CD14-positive monocyte (primary cell): ENCODE measurements around the gene PLEKHS1. TPM values are rescaled to one million over a fixed set of nuclear protein-coding genes. Genes with fewer than 3 reads are reported as not detected.

Source experiments
- DNase-seq, 3 donors: peaks; one replicate each; pipeline ENCODE4 v3.0.0-alpha.2; 2011 to 2022
- H2AFZ ChIP-seq: 2 replicates; pipeline ENCODE4 v1.6.0; 2012; ENCODE audit warnings: mild to moderate bottlenecking, low read depth, low read length, inconsistent platforms; ENCODE audit not compliant: insufficient read depth, poor library complexity, severe bottlenecking
- H3K27ac ChIP-seq, 2 donors: 1 replicate in 1 of 2; 2 replicates in 1 of 2; pipeline ENCODE4 v1.5.1; 2012 to 2013; ENCODE audit warnings: low read length in 2 of 2, control low read depth in 1 of 2, inconsistent platforms in 1 of 2, low read depth in 1 of 2, mild to moderate bottlenecking in 1 of 2
- H3K27me3 ChIP-seq, 2 donors: one replicate each; pipeline versions ENCODE4 v1.6.0 to v1.6.1; 2011 to 2013; ENCODE audit warnings: low read length in 2 of 2; ENCODE audit not compliant: control insufficient read depth in 2 of 2, insufficient read depth in 2 of 2
- H3K36me3 ChIP-seq, 2 donors: replicated peaks in 1 of 2; 1 replicate in 1 of 2; 2 replicates in 1 of 2; pipeline versions ENCODE4 v1.5.1 to v1.6.1; 2012 to 2013; ENCODE audit warnings: low read length in 2 of 2, control low read depth in 1 of 2, inconsistent platforms in 1 of 2, mild to moderate bottlenecking in 1 of 2; ENCODE audit not compliant: insufficient read depth in 2 of 2, control insufficient read depth in 1 of 2
- H3K4me1 ChIP-seq, 2 donors: 1 replicate in 1 of 2; 2 replicates in 1 of 2; pipeline versions ENCODE4 v1.5.1 to v1.6.1; 2012 to 2013; ENCODE audit warnings: low read length in 2 of 2, control low read depth in 1 of 2, inconsistent platforms in 1 of 2, mild to moderate bottlenecking in 1 of 2, moderate library complexity in 1 of 2; ENCODE audit not compliant: insufficient read depth in 2 of 2, control insufficient read depth in 1 of 2
- H3K4me2 ChIP-seq: replicated peaks from 2 replicates; pipeline ENCODE3; 2012; ENCODE audit warnings: low read length, moderate library complexity, mild to moderate bottlenecking; ENCODE audit not compliant: poor library complexity, severe bottlenecking; ENCODE audit errors: extremely low read depth
- H3K4me3 ChIP-seq, 3 experiments: fragments of 200-600 bp in 1 of 3; sonication (generic) in 1 of 3; replicated peaks in 1 of 3; 1 replicate in 2 of 3; 2 replicates in 1 of 3; pipeline ENCODE4 v1.5.1; 2011 to 2013; ENCODE audit warnings: low read length in 3 of 3, mild to moderate bottlenecking in 3 of 3, control low read depth in 2 of 3, low read depth in 2 of 3, inconsistent platforms in 1 of 3, moderate library complexity in 1 of 3
- H3K79me2 ChIP-seq: 2 replicates; pipeline ENCODE4 v1.6.0; 2012; ENCODE audit warnings: mild to moderate bottlenecking, control low read depth, inconsistent platforms, low read length, moderate library complexity; ENCODE audit not compliant: insufficient read depth
- H3K9ac ChIP-seq: 2 replicates; pipeline ENCODE4 v1.6.0; 2017; ENCODE audit warnings: low read length, mild to moderate bottlenecking; ENCODE audit not compliant: insufficient read depth, poor library complexity, severe bottlenecking
- H3K9me3 ChIP-seq, 2 donors: replicated peaks in 1 of 2; 1 replicate in 1 of 2; 2 replicates in 1 of 2; pipeline versions ENCODE4 v1.5.1 to v1.6.1; 2012 to 2013; ENCODE audit warnings: low read length in 2 of 2, control low read depth in 1 of 2; ENCODE audit not compliant: control insufficient read depth in 1 of 2, insufficient read depth in 1 of 2
- H4K20me1 ChIP-seq: 2 replicates; pipeline ENCODE4 v1.6.0; 2012; ENCODE audit warnings: mild to moderate bottlenecking, low read length, control low read depth, moderate library complexity; ENCODE audit not compliant: insufficient read depth
- H3K27ac Mint-ChIP-seq, 7 donors: one replicate each; pipeline ENCODE4 v1.8.0; 2020; ENCODE audit warnings: mild to moderate bottlenecking in 7 of 7, mixed read lengths in 7 of 7, moderate library complexity in 6 of 7, inconsistent platforms in 2 of 7
- H3K27me3 Mint-ChIP-seq, 3 donors: one replicate each; pipeline ENCODE4 v1.8.0; 2021 to 2022; ENCODE audit warnings: low read depth in 3 of 3, mild to moderate bottlenecking in 3 of 3, mixed read lengths in 3 of 3, moderate library complexity in 3 of 3, inconsistent platforms in 1 of 3
- H3K36me3 Mint-ChIP-seq, 2 donors: one replicate each; pipeline ENCODE4 v1.8.0; 2020; ENCODE audit warnings: mixed read lengths in 2 of 2, inconsistent platforms in 1 of 2, mild to moderate bottlenecking in 1 of 2
- H3K4me1 Mint-ChIP-seq: one replicate; pipeline ENCODE4 v1.8.0; 2020; ENCODE audit warnings: mild to moderate bottlenecking, mixed read lengths
- H3K4me3 Mint-ChIP-seq, 2 donors: one replicate each; pipeline ENCODE4 v1.8.0; 2020; ENCODE audit warnings: mild to moderate bottlenecking in 2 of 2, mixed read lengths in 2 of 2, moderate library complexity in 1 of 2
- H3K9me3 Mint-ChIP-seq, 7 donors: one replicate each; pipeline ENCODE4 v1.8.0; 2020 to 2022; ENCODE audit warnings: mixed read lengths in 7 of 7, mild to moderate bottlenecking in 6 of 7, moderate library complexity in 6 of 7, inconsistent platforms in 2 of 7
- WGBS: methylation state at CpG from one replicate; pipeline ENCODE4 v1.1.5; 2013; ENCODE audit warnings: missing lambda C conversion rate; ENCODE audit not compliant: insufficient coverage; 5-methylcytosine and 5-hydroxymethylcytosine counted together
- intact Hi-C, 2 donors: fragments of 100-400 bp; cut with micrococcal nuclease; formaldehyde crosslinking; loops; one replicate each; pipeline versions ENCODE4 v1.15.0 to v1.15.1; 2023
- polyA plus RNA-seq, 3 donors: library from polyadenylated mRNA; depleted of rRNA in 1 of 3; unstranded in 2 of 3; stranded (reverse) in 1 of 3; fragments of 300-500 nt in 2 of 3; fragments of >200 nt in 1 of 3; fragmentation: Illumina TruSeq in 2 of 3; gene quantifications; 1 replicate in 2 of 3; 2 replicates in 1 of 3; pipeline ENCODE4 v1.2.3, GENCODE V29; 2012 to 2021
- TF ChIP-seq, protein P1 (sequence below): fragments of 200-600 bp; IDR thresholded peaks from one replicate; pipeline ENCODE4 v1.8.0; 2022; ENCODE audit warnings: antibody characterized with exemption, mild to moderate bottlenecking

PLEKHS1 gene
- polyA plus RNA-seq, 3 donors: 0.08 TPM; not detected in 2

- intact Hi-C loops: no loop called here
- peaks cover 0 to 6% (median 0%) of the 10 kb centered on the region in 7 donors for H3K9me3 Mint-ChIP-seq
- no peak for DNase-seq
- no peaks in the 10 kb centered on the region for H3K4me1 Mint-ChIP-seq
- no peaks in the 10 kb centered on the region for H4K20me1 ChIP-seq
- H3K36me3 ChIP-seq: peaks cover 3 to 21% of the 10 kb centered on the region in 2 donors
- TF ChIP-seq, protein P1, sequence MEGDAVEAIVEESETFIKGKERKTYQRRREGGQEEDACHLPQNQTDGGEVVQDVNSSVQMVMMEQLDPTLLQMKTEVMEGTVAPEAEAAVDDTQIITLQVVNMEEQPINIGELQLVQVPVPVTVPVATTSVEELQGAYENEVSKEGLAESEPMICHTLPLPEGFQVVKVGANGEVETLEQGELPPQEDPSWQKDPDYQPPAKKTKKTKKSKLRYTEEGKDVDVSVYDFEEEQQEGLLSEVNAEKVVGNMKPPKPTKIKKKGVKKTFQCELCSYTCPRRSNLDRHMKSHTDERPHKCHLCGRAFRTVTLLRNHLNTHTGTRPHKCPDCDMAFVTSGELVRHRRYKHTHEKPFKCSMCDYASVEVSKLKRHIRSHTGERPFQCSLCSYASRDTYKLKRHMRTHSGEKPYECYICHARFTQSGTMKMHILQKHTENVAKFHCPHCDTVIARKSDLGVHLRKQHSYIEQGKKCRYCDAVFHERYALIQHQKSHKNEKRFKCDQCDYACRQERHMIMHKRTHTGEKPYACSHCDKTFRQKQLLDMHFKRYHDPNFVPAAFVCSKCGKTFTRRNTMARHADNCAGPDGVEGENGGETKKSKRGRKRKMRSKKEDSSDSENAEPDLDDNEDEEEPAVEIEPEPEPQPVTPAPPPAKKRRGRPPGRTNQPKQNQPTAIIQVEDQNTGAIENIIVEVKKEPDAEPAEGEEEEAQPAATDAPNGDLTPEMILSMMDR: no peak
- no peak overlapping the region for H3K4me3 ChIP-seq
- H3K36me3 Mint-ChIP-seq: peaks cover 18 to 21% of the 10 kb centered on the region in 2 donors
- WGBS: no CpG with 5 or more reads among the region's 4 CpGs
- H3K9me3 ChIP-seq: no peaks in the 10 kb centered on the region
- peaks cover 0 to 3% (median under 1%) of the 10 kb centered on the region in 3 donors for H3K27me3 Mint-ChIP-seq
- H3K27ac Mint-ChIP-seq: no peak overlapping the region
- H3K4me3 Mint-ChIP-seq: no peak overlapping the region
- H3K4me2 ChIP-seq: no peak overlapping the region
- no peaks in the 10 kb centered on the region for H3K79me2 ChIP-seq
- H3K9ac ChIP-seq: no peak overlapping the region
- no peaks in the 10 kb centered on the region for H3K27me3 ChIP-seq
- H2AFZ ChIP-seq: no peak overlapping the region
- no peaks in the 10 kb centered on the region for H3K4me1 ChIP-seq
- no peak overlapping the region for H3K27ac ChIP-seq
Observed at GRCh38 chr10:113733635-113734034, 17.8 kb upstream of the PLEKHS1 start.

GRCh38 chr10:113735913-113736312 is 15.6 kb upstream of the PLEKHS1 start:
- H3K4me3 ChIP-seq: no peak overlapping the region
- H3K36me3 Mint-ChIP-seq: peaks cover 0 to 7% of the 10 kb centered on the region in 2 donors
- TF ChIP-seq, protein P1: no peak
- H3K4me3 Mint-ChIP-seq: no peak overlapping the region
- H3K4me1 Mint-ChIP-seq: no peaks in the 10 kb centered on the region
- H3K4me2 ChIP-seq: no peak overlapping the region
- no peak for DNase-seq
- no peaks in the 10 kb centered on the region for H3K4me1 ChIP-seq
- no peaks in the 10 kb centered on the region for H4K20me1 ChIP-seq
- intact Hi-C loops: no loop called here
- peaks cover 0 to 3% (median 1%) of the 10 kb centered on the region in 3 donors for H3K27me3 Mint-ChIP-seq
- no peaks in the 10 kb centered on the region for H3K36me3 ChIP-seq
- H3K79me2 ChIP-seq: no peaks in the 10 kb centered on the region
- no peak overlapping the region for H2AFZ ChIP-seq
- no peak overlapping the region for H3K27ac ChIP-seq
- H3K9me3 Mint-ChIP-seq: no peaks in the 10 kb centered on the region
- H3K9me3 ChIP-seq: no peaks in the 10 kb centered on the region
- no CpG with 5 or more reads among the region's 2 CpGs for WGBS
- H3K27me3 ChIP-seq: no peaks in the 10 kb centered on the region
- no peak overlapping the region for H3K27ac Mint-ChIP-seq
- no peak overlapping the region for H3K9ac ChIP-seq
